Gastroesophageal sphincter (tissue), 4 donors: ENCODE measurements around the gene PIK3R2. TPM values are rescaled to one million over a fixed set of nuclear protein-coding genes. Genes with fewer than 3 reads are reported as not detected.

Source experiments
- ATAC-seq: fragments of 150-250 bp; one replicate; pipeline ENCODE4 v1.9.1; 2016; ENCODE audit warnings: mild to moderate bottlenecking, moderate library complexity
- H3K27ac ChIP-seq, 4 donors: fragments of 200-600 bp; sonication (generic) in 3 of 4; 1 replicate in 3 of 4; 2 replicates in 1 of 4; pipeline ENCODE4 v1.5.1; 2016 to 2019
- H3K27me3 ChIP-seq: fragments of 200-600 bp; sonication (generic); one replicate; pipeline ENCODE4 v1.5.1; 2019
- H3K36me3 ChIP-seq, 2 donors: fragments of 200-600 bp; sonication (generic); one replicate each; pipeline ENCODE4 v1.5.1; 2019; ENCODE audit warnings: control low read depth in 1 of 2
- H3K4me1 ChIP-seq, 3 donors: fragments of 200-600 bp; sonication (generic); 1 replicate in 2 of 3; 2 replicates in 1 of 3; pipeline ENCODE4 v1.5.1; 2016 to 2019; ENCODE audit warnings: control low read depth in 2 of 3
- H3K4me3 ChIP-seq, 2 donors: fragments of 200-600 bp; sonication (generic); one replicate each; pipeline ENCODE4 v1.5.1; 2019; ENCODE audit warnings: mild to moderate bottlenecking in 1 of 2, moderate library complexity in 1 of 2
- H3K9me3 ChIP-seq, 3 donors: fragments of 200-600 bp; sonication (generic); one replicate each; pipeline ENCODE4 v1.5.1; 2017 to 2019; ENCODE audit warnings: control low read depth in 2 of 3
- CTCF ChIP-seq, 4 experiments: fragments of 200-600 bp in 2 of 4; fragments of 450-650 bp in 2 of 4; sonication (generic) in 1 of 4; IDR thresholded peaks; one replicate each; pipeline ENCODE4 v1.5.1; 2017 to 2019; ENCODE audit warnings: antibody characterized with exemption in 4 of 4, mild to moderate bottlenecking in 2 of 4, moderate library complexity in 2 of 4
- EP300 ChIP-seq: sonication (generic); formaldehyde crosslinking; IDR thresholded peaks from one replicate; pipeline ENCODE4 v1.6.1; 2017; ENCODE audit warnings: antibody characterized with exemption, mild to moderate bottlenecking
- POLR2A ChIP-seq, 2 donors: fragments of 450-650 bp; IDR thresholded peaks; one replicate each; pipeline ENCODE4 v1.6.1; 2017; ENCODE audit warnings: antibody characterized with exemption in 2 of 2, mild to moderate bottlenecking in 2 of 2, moderate library complexity in 1 of 2
- POLR2AphosphoS5 ChIP-seq: sonication (generic); formaldehyde crosslinking; IDR thresholded peaks from one replicate; pipeline ENCODE4 v1.6.1; 2017; ENCODE audit warnings: antibody characterized with exemption
- WGBS, 2 donors: methylation state at CpG; one replicate each; pipeline ENCODE4 v1.1.5; 2018; ENCODE audit warnings: low coverage in 1 of 2; 5-methylcytosine and 5-hydroxymethylcytosine counted together
- small RNA-seq, 4 donors: library from RNA; depleted of rRNA; stranded (forward); fragments of <200 nt; gene quantifications; one replicate each; pipeline ENCODE3, GENCODE V24; 2016
- total RNA-seq, 4 donors: library from RNA; depleted of rRNA; stranded (reverse); fragments of >200 nt; gene quantifications; one replicate each; pipeline ENCODE4 v1.1.0, GENCODE V29; 2016

The PIK3R2 gene
- total RNA-seq, 4 donors from 2014 or later, result 5.3 to 30.1 (median 22.7) TPM

GRCh38 chr19:18218159-18218558, 65.2 kb downstream of the PIK3R2 start:
- Histone ChIP-seq H3K36me3 (no peaks in the 10 kb centered on the region), H3K27me3 (peaks cover 28% of the 10 kb centered on the region), H3K27ac (no peak overlapping the region), H3K4me3 (no peak overlapping the region), H3K9me3 (no peaks in the 10 kb centered on the region), H3K4me1 (peaks cover 0 to 8% (median 0%) of the 10 kb centered on the region in 3 donors)
- 75 to 80% methylated on average over 1 to 5 of the region's 17 CpGs for WGBS, 2 donors
- ATAC-seq, result no peak
- TF ChIP-seq POLR2A (IDR thresholded peaks at IDR 0.05), result no peak
- no peak for TF ChIP-seq CTCF (IDR thresholded peaks at IDR 0.05)
- no peak for TF ChIP-seq EP300
- no peak for TF ChIP-seq POLR2AphosphoS5

- Histone ChIP-seq H3K27me3 (peaks cover 24% of the 10 kb centered on the region), H3K9me3 (no peaks in the 10 kb centered on the region), H3K4me1 (peaks cover 0 to 8% (median 0%) of the 10 kb centered on the region in 3 donors), H3K36me3 (no peaks in the 10 kb centered on the region), H3K27ac (no peak overlapping the region), H3K4me3 (no peak overlapping the region)
- 85 to 100% methylated on average over 1 to 2 of the region's 3 CpGs for WGBS, 2 donors
- no peak for ATAC-seq
- TF ChIP-seq EP300, result no peak
- TF ChIP-seq POLR2A (IDR thresholded peaks at IDR 0.05), result no peak
- no peak for TF ChIP-seq POLR2AphosphoS5
- TF ChIP-seq CTCF (IDR thresholded peaks at IDR 0.05), result no peak
These were observed 65.6 kb downstream of the PIK3R2 start for GRCh38 chr19:18218600-18218999.

Small RNA genes lying within 50 kb of the gene (small RNA-seq; reads per million reads assigned to genes)
- 0 reads per million in 4 donors for gene IFI30

Other genes starting within 250 kb of the PIK3R2 start
- 10 to 100 TPM; 48.1 to 75.9 (median 56.6) TPM for gene CCDC124, start 220.1 kb upstream of the PIK3R2 start, total RNA-seq
- gene KCNN1, start 186.1 kb upstream of the PIK3R2 start, total RNA-seq, result under 1 TPM in 2 of 4 donors, not detected in 2; 0.20 to 0.89 TPM
- gene ARRDC2, start 145.0 kb upstream of the PIK3R2 start, total RNA-seq, result 10 to 100 TPM; 31.9 to 64.6 (median 47.5) TPM
- gene IL12RB1, start 66.2 kb upstream of the PIK3R2 start, total RNA-seq, result 1 to 10 TPM in 3 of 4 donors, under 1 TPM in 1; 0.15 to 3.5 (median 1.5) TPM
- gene MAST3, start 55.4 kb upstream of the PIK3R2 start, total RNA-seq, result 1 to 10 TPM; 3.3 to 8.8 (median 4.8) TPM
- 10 to 100 TPM in 3 of 4 donors, 1 to 10 TPM in 1; 4.4 to 79.6 (median 40.8) TPM for gene IFI30, start 20.6 kb downstream of the PIK3R2 start, total RNA-seq
- gene MPV17L2, start 40.1 kb downstream of the PIK3R2 start, total RNA-seq, result 10 to 100 TPM; 13.8 to 30.7 (median 22.4) TPM
- gene RAB3A, start 50.9 kb downstream of the PIK3R2 start, total RNA-seq, result 1 to 10 TPM in 3 of 4 donors, under 1 TPM in 1; 0.92 to 3.8 (median 1.6) TPM
- 1 to 10 TPM in 1 of 4 donors, under 1 TPM in 3; 0.35 to 2.3 (median 0.53) TPM for gene PDE4C, start 73.3 kb downstream of the PIK3R2 start, total RNA-seq
- 1 to 10 TPM in 2 of 4 donors, under 1 TPM in 2; 0.27 to 4.4 (median 1.3) TPM for gene IQCN, start 121.3 kb downstream of the PIK3R2 start, total RNA-seq
- 100 to 1,000 TPM; 241 to 573 (median 297) TPM for gene JUND, start 128.5 kb downstream of the PIK3R2 start, total RNA-seq
- gene LSM4, start 169.9 kb downstream of the PIK3R2 start, total RNA-seq, result 100 to 1,000 TPM in 1 of 4 donors, 10 to 100 TPM in 3; 81.2 to 116 (median 94.5) TPM
- gene PGPEP1, start 187.4 kb downstream of the PIK3R2 start, total RNA-seq, result 10 to 100 TPM; 15.0 to 38.2 (median 23.1) TPM
- 1 to 10 TPM in 3 of 4 donors, under 1 TPM in 1; 0.62 to 3.7 (median 3.0) TPM for gene GDF15, start 233.0 kb downstream of the PIK3R2 start, total RNA-seq
- 10 to 100 TPM in 1 of 4 donors, 1 to 10 TPM in 3; 1.9 to 19.0 (median 4.8) TPM for gene LRRC25, start 244.5 kb downstream of the PIK3R2 start, total RNA-seq